GM23248 (cell line): ENCODE data around the gene SORL1-AS1.
"Not testable (repeated sequence)": the region's sequence is repeated elsewhere in the genome, so short reads cannot be mapped to it uniquely, and the experiment has no call there.

Source experiments
- DNase-seq: peaks from one replicate; pipeline ENCODE4 v3.0.0-alpha.2; 2015
- H2AFZ ChIP-seq: fragments of 200-600 bp; sonication (generic); 2 replicates; pipeline ENCODE4 v1.6.1; 2016; ENCODE audit warnings: antibody characterized with exemption
- H3F3A ChIP-seq: fragments of 200-600 bp; sonication (generic); 2 replicates; pipeline ENCODE4 v1.6.1; 2016; ENCODE audit warnings: mild to moderate bottlenecking, antibody characterized with exemption, mixed run types; ENCODE audit not compliant: insufficient read depth
- H3K27ac ChIP-seq: fragments of 200-600 bp; sonication (generic); 2 replicates; pipeline ENCODE4 v1.5.1; 2016; ENCODE audit warnings: mild to moderate bottlenecking
- H3K27me3 ChIP-seq: fragments of 200-600 bp; sonication (generic); replicated peaks from 2 replicates; pipeline ENCODE4 v1.6.1; 2016; ENCODE audit warnings: mild to moderate bottlenecking; ENCODE audit not compliant: insufficient read depth
- H3K36me3 ChIP-seq: fragments of 200-600 bp; sonication (generic); 2 replicates; pipeline ENCODE4 v1.6.1; 2016; ENCODE audit warnings: low read depth, mild to moderate bottlenecking
- H3K4me1 ChIP-seq: fragments of 200-600 bp; sonication (generic); 2 replicates; pipeline ENCODE4 v1.6.1; 2016; ENCODE audit warnings: mild to moderate bottlenecking; ENCODE audit not compliant: insufficient read depth
- H3K4me2 ChIP-seq: fragments of 200-600 bp; sonication (generic); one replicate; pipeline ENCODE4 v1.6.1; 2016; ENCODE audit warnings: mild to moderate bottlenecking; ENCODE audit not compliant: unreplicated experiment
- H3K4me3 ChIP-seq: fragments of 200-600 bp; sonication (generic); 2 replicates; pipeline ENCODE4 v1.5.1; 2016; ENCODE audit warnings: mild to moderate bottlenecking
- H3K79me2 ChIP-seq: fragments of 200-600 bp; sonication (generic); 2 replicates; pipeline ENCODE4 v1.6.1; 2016; ENCODE audit warnings: mild to moderate bottlenecking; ENCODE audit not compliant: insufficient read depth
- H3K9ac ChIP-seq: fragments of 200-600 bp; sonication (generic); 2 replicates; pipeline ENCODE4 v1.6.1; 2016; ENCODE audit warnings: mild to moderate bottlenecking
- H3K9me2 ChIP-seq: fragments of 200-600 bp; sonication (generic); 2 replicates; pipeline ENCODE4 v1.6.1; 2016; ENCODE audit warnings: mixed run types, mild to moderate bottlenecking, moderate library complexity; ENCODE audit not compliant: insufficient read depth
- H3K9me3 ChIP-seq: fragments of 200-600 bp; sonication (generic); one replicate; pipeline ENCODE4 v1.6.1; 2017; ENCODE audit warnings: low read depth
- H4K20me1 ChIP-seq: fragments of 200-600 bp; sonication (generic); 2 replicates; pipeline ENCODE4 v1.6.0; 2016; ENCODE audit not compliant: insufficient read depth
- EZH2 ChIP-seq: fragments of 200-600 bp; sonication (generic); IDR thresholded peaks from 2 replicates; pipeline ENCODE4 v1.6.1; 2018; ENCODE audit warnings: antibody characterized with exemption, mild to moderate bottlenecking; ENCODE audit not compliant: insufficient read depth, poor library complexity, severe bottlenecking
- EZH2phosphoT487 ChIP-seq: fragments of 200-600 bp; sonication (generic); IDR thresholded peaks from 2 replicates; pipeline ENCODE4 v1.6.1; 2018; ENCODE audit warnings: antibody characterized with exemption, moderate library complexity, mild to moderate bottlenecking, low read depth; ENCODE audit not compliant: insufficient read depth
- WGBS, 2 experiments: methylation state at CpG; one replicate each; pipeline ENCODE4 v1.1.6; 2015 to 2017; ENCODE audit warnings: low lambda C conversion rate in 2 of 2, low coverage in 1 of 2; ENCODE audit errors: missing lambda C conversion rate in 2 of 2; 5-methylcytosine and 5-hydroxymethylcytosine counted together
- in situ Hi-C: fragments of 300-500 bp; cut with MboI; formaldehyde crosslinking; loops from 2 replicates; pipeline ENCODE4 v1.15.0; 2020

SORL1-AS1 gene

GRCh38 chr11:121412000-121412587 lies 40.7 kb downstream of the SORL1-AS1 start:
- no peak for DNase-seq
- Histone ChIP-seq H3K4me2 (no peak overlapping the region), H3K36me3 (no peaks in the 10 kb centered on the region), H3K9me2 (no peaks in the 10 kb centered on the region), H3K9me3 (no peaks in the 10 kb centered on the region), H3F3A (no peaks in the 10 kb centered on the region), H3K27me3 (peaks cover 26% of the 10 kb centered on the region), H3K9ac (no peak overlapping the region), H3K4me3 (no peak overlapping the region), H4K20me1 (no peaks in the 10 kb centered on the region; the same call in 1 of the 2 replicates), H3K4me1 (peaks cover 3% of the 10 kb centered on the region; the same call in 1 of the 2 replicates), H2AFZ (no peak overlapping the region), H3K79me2 (no peaks in the 10 kb centered on the region), H3K27ac (no peak overlapping the region)
- TF ChIP-seq EZH2phosphoT487 (no peak), EZH2 (no peak)
- 83 to 88% methylated on average over 4 of the region's 4 CpGs for WGBS, 2 experiments
- in situ Hi-C loops = no loop called here

GRCh38 chr11:121411330-121411729 lies 41.4 kb downstream of the SORL1-AS1 start:
- H3K9ac ChIP-seq, H3K79me2 ChIP-seq, H3F3A ChIP-seq, H3K4me1 ChIP-seq, H3K27ac ChIP-seq, H3K9me2 ChIP-seq, H3K36me3 ChIP-seq, H2AFZ ChIP-seq, H3K4me2 ChIP-seq, H4K20me1 ChIP-seq, H3K4me3 ChIP-seq, H3K9me3 ChIP-seq, DNase-seq, in situ Hi-C loops: not testable (repeated sequence)
- H3K27me3 ChIP-seq = peaks cover 27% of the 10 kb centered on the region

- H3K27me3 ChIP-seq = peaks cover 27% of the 10 kb centered on the region
Observed at GRCh38 chr11:121410041-121410440, 42.7 kb downstream of the SORL1-AS1 start.

GRCh38 chr11:121408830-121409229 lies 43.9 kb downstream of the SORL1-AS1 start:
- Histone ChIP-seq H3K36me3 (no peaks in the 10 kb centered on the region), H3K27ac (no peak overlapping the region), H3K9ac (no peak overlapping the region), H3K27me3 (peaks cover 18% of the 10 kb centered on the region), H3K4me3 (no peak overlapping the region), H3F3A (no peaks in the 10 kb centered on the region), H3K4me2 (no peak overlapping the region), H3K9me2 (no peaks in the 10 kb centered on the region), H3K9me3 (no peaks in the 10 kb centered on the region), H2AFZ (no peak overlapping the region), H4K20me1 (no peaks in the 10 kb centered on the region), H3K79me2 (no peaks in the 10 kb centered on the region), H3K4me1 (no peaks in the 10 kb centered on the region)
- no peak for TF ChIP-seq EZH2phosphoT487
- no peak for TF ChIP-seq EZH2
- in situ Hi-C loops = no loop called here
- 59 to 65% methylated on average over 2 of the region's 2 CpGs for WGBS, 2 experiments
- DNase-seq = no peak

More at GRCh38 chr11:121410041-121410440, 42.7 kb downstream of the SORL1-AS1 start:
- DNase-seq, H3K9ac ChIP-seq, H3F3A ChIP-seq, in situ Hi-C loops, H2AFZ ChIP-seq, H3K9me3 ChIP-seq, H3K4me3 ChIP-seq, H3K27ac ChIP-seq, H3K79me2 ChIP-seq, H3K4me1 ChIP-seq, H3K9me2 ChIP-seq, H4K20me1 ChIP-seq, H3K36me3 ChIP-seq, H3K4me2 ChIP-seq: not testable (repeated sequence)
- 65 to 78% methylated on average over 2 of the region's 2 CpGs for WGBS, 2 experiments

- Histone ChIP-seq H3K79me2 (no peaks in the 10 kb centered on the region), H3K36me3 (no peaks in the 10 kb centered on the region), H2AFZ (no peak overlapping the region), H3K9ac (no peak overlapping the region), H3F3A (no peaks in the 10 kb centered on the region), H3K27ac (no peak overlapping the region), H3K4me1 (no peaks in the 10 kb centered on the region), H3K9me2 (no peaks in the 10 kb centered on the region), H3K27me3 (peaks cover 18% of the 10 kb centered on the region), H4K20me1 (no peaks in the 10 kb centered on the region), H3K9me3 (no peaks in the 10 kb centered on the region), H3K4me2 (no peak overlapping the region), H3K4me3 (no peak overlapping the region)
- in situ Hi-C loops = no loop called here
- no peak for TF ChIP-seq EZH2
- TF ChIP-seq EZH2phosphoT487 = no peak
- DNase-seq = no peak
- WGBS, 2 experiments = 59 to 63% methylated on average over 2 of the region's 2 CpGs
Observed at GRCh38 chr11:121406291-121406690, 46.5 kb downstream of the SORL1-AS1 start.
